ENCODE data around the gene TMEM163. TPM values are rescaled to one million over a fixed set of nuclear protein-coding genes. Genes with fewer than 3 reads are reported as not detected.
"Not testable (repeated sequence)": the region's sequence is repeated elsewhere in the genome, so short reads cannot be mapped to it uniquely, and the experiment has no call there.

The TMEM163 gene
- total RNA-seq, 1 experiment from 2014 or later: 0.06 TPM

GRCh38 chr2:134665727-134666506 lies 52.9 kb downstream of the TMEM163 start:
- DNase-seq (ENCODE audit: low read depth): no peak

GRCh38 chr2:134663451-134664450 lies 55.0 kb downstream of the TMEM163 start:
- DNase-seq (ENCODE audit: low read depth): no peak

GRCh38 chr2:134662751-134663150 lies 56.0 kb downstream of the TMEM163 start:
- no peak for DNase-seq (ENCODE audit: low read depth)

DNA sequence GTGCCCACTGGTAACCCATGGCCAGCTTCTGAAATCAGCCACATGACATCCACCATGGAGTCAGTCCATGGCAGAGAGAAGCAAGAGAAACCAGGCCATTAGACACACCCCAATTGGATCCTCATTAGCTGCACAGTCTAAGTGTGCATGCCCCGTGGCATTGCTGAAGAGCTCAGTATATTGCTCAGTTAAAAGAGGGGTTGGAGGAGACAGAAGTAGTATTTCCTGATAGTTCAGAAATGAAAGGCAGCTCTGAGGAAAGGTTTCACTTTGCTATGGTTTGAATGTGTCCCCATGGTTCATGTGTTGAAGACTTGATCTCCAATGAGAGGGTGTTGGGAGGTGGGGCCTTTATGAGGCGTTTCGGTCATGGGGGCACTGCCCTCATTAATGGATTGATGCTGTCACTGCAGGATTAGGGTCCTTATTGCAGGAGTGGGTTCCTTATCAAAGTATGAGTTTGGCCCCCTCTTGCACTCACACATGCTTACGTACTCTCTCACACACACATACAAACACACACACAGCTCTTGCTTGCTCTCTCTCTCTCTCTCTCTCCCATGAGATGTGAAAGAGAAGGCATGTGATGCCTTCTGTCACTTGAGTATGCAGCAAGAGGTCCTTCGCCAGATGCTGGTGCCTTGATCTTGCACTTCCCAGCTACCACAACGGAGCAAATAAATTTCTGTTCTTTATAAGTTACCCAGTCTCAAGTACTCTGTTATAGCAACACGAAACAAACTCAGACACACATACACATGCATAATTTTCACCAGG lies 58.0 kb downstream of the TMEM163 start:
- no peak for DNase-seq (ENCODE audit: low read depth)

DNA sequence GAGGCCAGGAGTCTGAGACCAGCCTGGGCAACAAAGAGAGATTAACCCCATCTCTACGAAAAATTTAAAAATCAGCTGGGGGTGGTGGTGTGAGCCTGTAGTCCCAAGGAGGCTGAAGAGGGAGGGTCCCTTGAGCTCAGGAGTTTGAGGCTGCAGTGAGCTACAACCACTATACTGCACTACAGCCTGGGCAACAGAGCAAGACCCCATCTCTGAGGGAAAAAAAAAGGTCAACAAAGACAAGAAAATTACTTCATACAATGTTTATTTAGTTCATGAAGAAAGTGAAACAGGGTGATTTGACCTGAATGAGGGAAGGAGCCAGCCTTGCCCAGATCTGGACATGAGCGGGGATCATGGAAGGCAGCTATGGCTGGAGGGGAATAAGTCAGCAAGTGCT lies 59.1 kb downstream of the TMEM163 start:
- no peak for DNase-seq (ENCODE audit: low read depth)

DNA sequence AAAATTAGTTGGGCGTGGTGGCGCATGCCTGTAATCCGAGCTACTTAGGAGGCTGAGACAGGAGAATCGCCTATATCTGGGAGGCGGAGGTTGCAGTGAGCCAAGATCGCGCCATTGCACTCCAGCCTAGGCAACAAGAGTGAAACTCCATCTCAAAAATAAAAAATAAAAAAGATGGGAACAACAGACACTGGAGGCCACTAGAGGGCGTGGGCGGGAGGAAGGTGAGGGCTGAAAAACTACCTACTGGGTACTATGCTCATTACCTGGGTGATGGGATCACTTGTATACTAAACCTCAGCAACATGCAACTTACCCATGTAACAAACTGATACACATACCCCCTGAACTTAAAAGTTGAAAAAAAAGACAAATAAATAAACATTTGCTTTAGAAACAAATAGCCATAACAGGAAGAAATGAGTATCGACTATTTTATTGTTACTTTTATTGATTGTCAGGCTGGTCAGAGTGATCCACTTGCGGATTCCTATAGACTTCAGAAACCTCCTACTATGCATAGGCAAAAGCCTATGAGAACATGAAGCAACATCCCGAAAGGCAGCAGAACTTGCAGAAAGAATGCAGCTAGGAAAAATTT lies 61.0 kb downstream of the TMEM163 start:
- no peak for DNase-seq (ENCODE audit: low read depth)

DNA sequence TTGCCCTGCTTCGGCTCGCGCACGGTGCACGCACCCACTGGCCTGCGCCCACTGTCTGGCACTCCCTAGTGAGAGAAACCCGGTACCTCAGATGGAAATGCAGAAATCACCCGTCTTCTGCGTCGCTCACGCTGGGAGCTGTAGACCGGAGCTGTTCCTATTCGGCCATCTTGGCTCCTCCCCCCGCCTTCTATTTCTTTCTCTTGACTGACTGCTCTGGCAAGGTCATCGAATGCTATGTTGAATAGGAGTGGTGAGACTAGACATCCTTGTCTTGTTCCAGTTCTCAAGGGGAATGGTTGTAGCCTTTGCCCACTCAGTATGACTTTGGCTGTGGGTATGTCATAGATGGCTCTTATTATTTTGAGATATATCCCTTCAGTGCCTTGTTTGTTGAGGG lies 62.4 kb downstream of the TMEM163 start:
- not testable (repeated sequence) for DNase-seq (ENCODE audit: low read depth)

- no peak for DNase-seq (ENCODE audit: low read depth)
Measured at GRCh38 chr2:134648586-134648985, 70.2 kb downstream of the TMEM163 start.

GRCh38 chr2:134647607-134648256 lies 71.1 kb downstream of the TMEM163 start:
- no peak for DNase-seq (ENCODE audit: low read depth)

GRCh38 chr2:134642938-134643337 lies 75.9 kb downstream of the TMEM163 start:
- no peak for DNase-seq (ENCODE audit: low read depth)

GRCh38 chr2:134640494-134640893 lies 78.3 kb downstream of the TMEM163 start:
- DNase-seq (ENCODE audit: low read depth): no peak

DNA sequence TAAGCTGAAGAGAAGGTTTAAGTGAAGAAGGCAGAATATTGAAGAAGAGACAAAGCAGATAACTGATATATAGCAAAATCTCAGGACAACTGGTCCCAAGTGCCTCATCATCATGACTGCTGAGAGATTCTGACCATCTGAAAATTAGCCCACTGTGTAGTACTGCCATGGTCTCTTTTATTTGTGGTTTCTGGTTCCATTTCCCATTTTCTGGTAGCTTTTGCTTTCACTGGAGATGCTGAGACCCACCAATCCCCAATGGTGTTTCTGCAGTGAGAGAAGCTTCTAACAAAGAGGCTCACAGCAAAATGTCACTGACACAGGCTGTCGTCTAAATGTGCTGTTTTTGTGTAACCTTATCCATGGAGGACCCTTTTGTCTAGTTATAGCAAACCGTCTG lies 79.5 kb downstream of the TMEM163 start:
- DNase-seq (ENCODE audit: low read depth): no peak

GRCh38 chr2:134636714-134637113 lies 82.1 kb downstream of the TMEM163 start:
- DNase-seq (ENCODE audit: low read depth): no peak

GRCh38 chr2:134634054-134634753 lies 84.6 kb downstream of the TMEM163 start:
- no peak for DNase-seq (ENCODE audit: low read depth)

- no peak for DNase-seq (ENCODE audit: low read depth)
Measured at GRCh38 chr2:134630504-134631159, 88.2 kb downstream of the TMEM163 start.

GRCh38 chr2:134628453-134628852 lies 90.3 kb downstream of the TMEM163 start:
- DNase-seq (ENCODE audit: low read depth): no peak

DNA sequence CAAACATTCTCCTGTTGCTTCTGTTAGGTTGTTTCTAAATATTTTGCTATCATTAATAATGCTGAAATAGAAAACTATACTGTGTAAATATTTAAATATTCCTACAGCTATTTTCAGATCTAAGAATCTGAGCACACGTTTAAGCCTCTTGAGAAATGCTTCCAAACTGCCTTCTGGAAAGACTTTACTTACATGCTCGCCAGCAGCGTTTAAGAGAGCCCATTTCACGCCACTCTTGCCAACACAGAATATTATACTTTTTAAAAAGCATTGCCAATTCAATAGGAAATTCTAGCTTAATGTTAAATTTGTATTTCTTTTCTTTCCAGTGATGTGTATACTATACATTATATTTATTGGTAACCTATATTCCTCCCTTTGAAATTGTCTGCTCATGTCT lies 92.0 kb downstream of the TMEM163 start:
- no peak for DNase-seq (ENCODE audit: low read depth)

GRCh38 chr2:134625311-134625710 lies 93.5 kb downstream of the TMEM163 start:
- DNase-seq (ENCODE audit: low read depth): no peak

DNA sequence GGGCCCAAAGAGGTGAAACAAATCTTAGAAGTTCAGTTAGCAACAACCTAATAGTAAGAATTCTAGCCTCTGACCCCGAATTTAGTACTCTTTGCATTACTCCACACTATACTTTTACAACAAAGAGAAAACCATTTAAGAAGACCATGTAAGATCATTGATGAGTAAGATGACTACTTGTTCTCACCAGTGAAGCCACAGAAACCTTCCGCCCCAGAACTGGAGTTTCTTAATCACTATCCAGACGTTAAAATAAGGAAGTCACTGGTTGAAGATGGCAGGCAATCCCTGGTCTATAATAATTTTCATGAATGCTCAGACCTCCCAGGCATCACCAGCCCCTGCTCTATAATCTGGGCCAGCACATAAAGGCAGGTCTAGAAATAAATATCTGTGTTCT lies 95.0 kb downstream of the TMEM163 start:
- no peak for DNase-seq (ENCODE audit: low read depth)

DNA sequence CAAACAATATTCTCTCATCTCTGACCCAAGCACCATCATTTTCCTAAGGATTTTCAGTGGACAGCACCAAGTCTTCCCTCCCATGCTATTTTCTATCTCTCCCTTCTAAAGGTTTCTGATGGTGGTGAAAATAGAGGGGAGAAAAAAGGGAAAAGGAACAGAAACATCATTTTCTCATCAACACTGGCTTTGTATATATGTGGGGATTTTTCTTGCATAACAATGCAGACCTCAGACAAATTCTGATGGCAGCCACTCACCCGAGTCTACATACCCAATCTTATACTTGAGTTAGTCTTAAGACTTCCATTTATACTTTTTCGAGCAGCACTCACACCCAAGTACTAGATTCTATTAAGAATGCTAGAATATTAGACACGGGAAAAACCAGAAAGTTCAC lies 95.8 kb downstream of the TMEM163 start:
- DNase-seq (ENCODE audit: low read depth): no peak

Data from LHCN-M2 (cell line).